RWPE2 (cell line): ENCODE measurements around the gene MGAT3.
A peak's percentile ranks its signal among the peaks of the same experiment; 100 is the strongest.

Source experiments
- ATAC-seq: fragments of 200-7000 bp; cut with Tn5 transposase; 3 replicates; pipeline ENCODE4 v1.9.1; 2021; ENCODE audit warnings: low read depth
- DNase-seq: peaks from one replicate; pipeline ENCODE4 v3.0.0-alpha.2; 2020; ENCODE audit warnings: low spot score
- H3K27ac ChIP-seq: fragments of 450-650 bp; 2 replicates; pipeline ENCODE4 v1.5.1; 2017; ENCODE audit warnings: mild to moderate bottlenecking; ENCODE audit not compliant: poor library complexity, severe bottlenecking
- H3K27me3 ChIP-seq: fragments of 250-450 bp; sonication (Bioruptor Pico); 2 replicates; pipeline ENCODE4 v1.5.1; 2021; ENCODE audit warnings: mild to moderate bottlenecking, moderate library complexity; ENCODE audit not compliant: insufficient read depth, poor library complexity, severe bottlenecking
- H3K36me3 ChIP-seq: fragments of 250-450 bp; sonication (Bioruptor Pico); 2 replicates; pipeline ENCODE4 v1.5.1; 2020; ENCODE audit warnings: low read depth, mild to moderate bottlenecking, moderate library complexity
- H3K4me1 ChIP-seq: fragments of 250-450 bp; sonication (Bioruptor Pico); 2 replicates; pipeline ENCODE4 v1.5.1; 2021; ENCODE audit warnings: mild to moderate bottlenecking, moderate library complexity; ENCODE audit not compliant: insufficient read depth, poor library complexity, severe bottlenecking
- H3K4me3 ChIP-seq: fragments of 250-450 bp; sonication (Bioruptor Pico); 2 replicates; pipeline ENCODE4 v1.5.1; 2021; ENCODE audit warnings: mild to moderate bottlenecking, moderate library complexity; ENCODE audit not compliant: severe bottlenecking
- H3K9me3 ChIP-seq: fragments of 250-450 bp; sonication (Bioruptor Pico); 2 replicates; pipeline ENCODE4 v1.5.1; 2021; ENCODE audit warnings: mild to moderate bottlenecking, moderate library complexity; ENCODE audit not compliant: severe bottlenecking
- TF ChIP-seq, protein P1 (sequence below): fragments of 450-650 bp; IDR thresholded peaks from one replicate; pipeline ENCODE4 v1.5.1; 2017; ENCODE audit warnings: mild to moderate bottlenecking, moderate library complexity; ENCODE audit not compliant: poor library complexity, severe bottlenecking

MGAT3 gene

GRCh38 chr22:39522567-39523300, 65.9 kb downstream of the MGAT3 start:
- peaks cover 35% of the 10 kb centered on the region for H3K36me3 ChIP-seq
- ATAC-seq: peak; percentile 18
- no peaks in the 10 kb centered on the region for H3K27me3 ChIP-seq
- peak overlapping the region; percentile 96 for H3K27ac ChIP-seq
- peaks cover 3% of the 10 kb centered on the region for H3K4me1 ChIP-seq
- no peaks in the 10 kb centered on the region for H3K9me3 ChIP-seq
- no peak for DNase-seq
- peak overlapping the region; percentile 99 for H3K4me3 ChIP-seq
- TF ChIP-seq, protein P1, sequence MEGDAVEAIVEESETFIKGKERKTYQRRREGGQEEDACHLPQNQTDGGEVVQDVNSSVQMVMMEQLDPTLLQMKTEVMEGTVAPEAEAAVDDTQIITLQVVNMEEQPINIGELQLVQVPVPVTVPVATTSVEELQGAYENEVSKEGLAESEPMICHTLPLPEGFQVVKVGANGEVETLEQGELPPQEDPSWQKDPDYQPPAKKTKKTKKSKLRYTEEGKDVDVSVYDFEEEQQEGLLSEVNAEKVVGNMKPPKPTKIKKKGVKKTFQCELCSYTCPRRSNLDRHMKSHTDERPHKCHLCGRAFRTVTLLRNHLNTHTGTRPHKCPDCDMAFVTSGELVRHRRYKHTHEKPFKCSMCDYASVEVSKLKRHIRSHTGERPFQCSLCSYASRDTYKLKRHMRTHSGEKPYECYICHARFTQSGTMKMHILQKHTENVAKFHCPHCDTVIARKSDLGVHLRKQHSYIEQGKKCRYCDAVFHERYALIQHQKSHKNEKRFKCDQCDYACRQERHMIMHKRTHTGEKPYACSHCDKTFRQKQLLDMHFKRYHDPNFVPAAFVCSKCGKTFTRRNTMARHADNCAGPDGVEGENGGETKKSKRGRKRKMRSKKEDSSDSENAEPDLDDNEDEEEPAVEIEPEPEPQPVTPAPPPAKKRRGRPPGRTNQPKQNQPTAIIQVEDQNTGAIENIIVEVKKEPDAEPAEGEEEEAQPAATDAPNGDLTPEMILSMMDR: no peak

- Histone ChIP-seq H3K9me3 (no peaks in the 10 kb centered on the region), H3K4me3 (no peak overlapping the region), H3K27ac (peak overlapping the region; percentile 96), H3K27me3 (no peaks in the 10 kb centered on the region), H3K4me1 (peaks cover 3% of the 10 kb centered on the region), H3K36me3 (peaks cover 46% of the 10 kb centered on the region)
- DNase-seq (no peak), ATAC-seq (peak; percentile 4; the same call in 1 of the 3 replicates)
- TF ChIP-seq, protein P1: no peak
Measured at GRCh38 chr22:39524089-39524752, 67.4 kb downstream of the MGAT3 start.

DNA sequence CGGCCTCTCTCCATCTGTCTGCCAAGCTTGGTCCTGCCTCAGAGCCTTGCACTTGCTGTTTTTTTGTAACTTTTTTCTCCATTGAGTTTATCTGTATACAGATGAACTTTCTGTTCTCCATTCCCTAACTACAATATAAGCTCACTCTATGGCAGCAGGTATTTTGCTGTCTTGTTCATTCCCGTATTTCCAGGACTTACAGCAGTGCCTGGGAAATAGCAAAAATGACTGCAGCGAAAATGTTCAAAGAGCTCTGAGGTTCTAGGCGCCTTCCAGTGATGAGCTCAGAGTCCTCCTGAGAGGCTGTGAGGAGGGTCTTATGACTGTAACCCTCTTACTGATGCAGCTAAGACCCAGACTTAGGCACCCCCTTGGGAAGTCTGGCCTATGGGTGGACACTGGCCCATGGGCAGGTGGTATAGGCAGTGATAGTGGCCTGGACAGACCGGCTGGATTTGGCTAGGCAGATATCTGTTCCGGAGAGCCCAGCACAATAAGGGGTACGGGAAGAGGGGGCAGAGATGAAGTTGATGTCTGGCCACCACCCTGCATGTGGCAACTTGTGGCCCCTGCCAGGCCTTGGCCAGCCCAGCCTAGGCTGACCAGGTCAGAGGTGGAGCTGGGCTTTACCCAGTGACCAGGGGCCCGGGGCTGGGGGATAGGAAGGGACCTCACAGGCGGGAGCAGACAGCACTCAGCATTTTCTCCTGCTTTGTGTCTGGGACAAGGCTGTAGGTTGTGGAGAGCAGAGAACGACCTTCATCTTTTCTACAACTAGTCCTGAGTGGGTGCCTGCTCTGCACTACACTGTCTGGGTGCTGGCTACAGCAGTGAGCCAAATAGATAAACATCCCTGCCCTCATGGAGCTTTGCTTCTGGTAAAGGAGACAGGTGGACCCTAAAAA, 68.2 kb downstream of the MGAT3 start:
- peaks cover 54% of the 10 kb centered on the region for H3K36me3 ChIP-seq
- no peak for DNase-seq

DNA sequence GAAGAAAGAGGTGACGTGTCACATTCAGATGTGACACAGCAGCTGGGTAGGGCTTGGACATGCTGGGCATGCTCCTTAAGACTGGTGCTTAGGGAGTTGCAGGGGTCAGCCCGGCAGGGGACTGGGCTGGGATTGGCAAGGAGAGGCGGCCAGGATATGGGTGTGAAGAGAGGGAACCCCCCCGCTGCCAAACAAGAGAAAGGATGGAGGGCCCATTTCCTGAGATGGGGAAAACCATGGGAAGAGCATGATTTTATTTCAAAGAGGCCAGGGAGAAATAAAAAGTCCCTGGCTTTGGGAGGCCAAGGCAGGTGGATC, 68.8 kb downstream of the MGAT3 start:
- no peak for DNase-seq
- Histone ChIP-seq H3K27ac (no peak overlapping the region), H3K9me3 (no peaks in the 10 kb centered on the region), H3K36me3 (peaks cover 58% of the 10 kb centered on the region), H3K27me3 (no peaks in the 10 kb centered on the region), H3K4me3 (no peak overlapping the region), H3K4me1 (peaks cover 5% of the 10 kb centered on the region)
- no peak for ATAC-seq
- TF ChIP-seq, protein P1: no peak

More for the DNA sequence above, 68.2 kb downstream of the MGAT3 start:
- TF ChIP-seq, protein P1: no peak
- no peak overlapping the region for H3K4me3 ChIP-seq
- H3K9me3 ChIP-seq: no peaks in the 10 kb centered on the region
- H3K4me1 ChIP-seq: peaks cover 5% of the 10 kb centered on the region
- peak overlapping the region; percentile 96 for H3K27ac ChIP-seq
- H3K27me3 ChIP-seq: no peaks in the 10 kb centered on the region
- peak; percentile 0; the same call in 2 of the 3 replicates for ATAC-seq
